Activated naive CD4-positive, alpha-beta T cell treated with anti-CD3 and anti-CD28 coated beads for 36 hours (primary cell): Measurements from ENCODE around the gene USP32. TPM values are rescaled to one million over a fixed set of nuclear protein-coding genes. Genes with fewer than 3 reads are reported as not detected.
"Not testable (repeated sequence)": the region's sequence is repeated elsewhere in the genome, so short reads cannot be mapped to it uniquely, and the experiment has no call there.

Experiments used
- CTCF ChIA-PET: fragments of 350-600 bp; sonication (Branson Sonifier 250); formaldehyde crosslinking; loops from one replicate; lab custom pipeline; 2021; ENCODE audit warnings: antibody characterized with exemption; lab: Charles Lee
- DNase-seq: peaks from one replicate; pipeline ENCODE4 v3.0.0-alpha.2; 2020
- H3K27ac Mint-ChIP-seq: one replicate; pipeline ENCODE4 v1.8.0; 2021; ENCODE audit warnings: mild to moderate bottlenecking, mixed read lengths
- H3K27me3 Mint-ChIP-seq: one replicate; pipeline ENCODE4 v1.8.0; 2021; ENCODE audit warnings: low read depth, mixed read lengths
- H3K36me3 Mint-ChIP-seq: one replicate; pipeline ENCODE4 v1.8.0; 2021; ENCODE audit warnings: low read depth, mixed read lengths
- H3K4me1 Mint-ChIP-seq: one replicate; pipeline ENCODE4 v1.8.0; 2021; ENCODE audit warnings: low read depth, mixed read lengths
- H3K4me3 Mint-ChIP-seq: one replicate; pipeline ENCODE4 v1.8.0; 2021; ENCODE audit warnings: mild to moderate bottlenecking, moderate library complexity, mixed read lengths
- H3K9me3 Mint-ChIP-seq: one replicate; pipeline ENCODE4 v1.8.0; 2021; ENCODE audit warnings: mixed read lengths
- intact Hi-C: fragments of 100-400 bp; cut with micrococcal nuclease; formaldehyde crosslinking; loops from one replicate; pipeline ENCODE4 v1.15.1; 2023
- total RNA-seq, 2 experiments: library from RNA; stranded (reverse); gene quantifications; one replicate each; pipeline ENCODE4 v1.2.3, GENCODE V29; 2021

The USP32 gene
- total RNA-seq, 2 experiments from 2014 or later, result 27.6 to 28.9 TPM

- H3K4me3 Mint-ChIP-seq, H3K4me1 Mint-ChIP-seq, intact Hi-C loops, H3K9me3 Mint-ChIP-seq, H3K27ac Mint-ChIP-seq, CTCF ChIA-PET, H3K27me3 Mint-ChIP-seq: not testable (repeated sequence)
- peaks cover 33% of the 10 kb centered on the region for H3K36me3 Mint-ChIP-seq
- peak; percentile 30 for DNase-seq
Measured at GRCh38 chr17:60342492-60342891, 49.4 kb downstream of the USP32 start.

GRCh38 chr17:60335289-60335688 is 56.6 kb downstream of the USP32 start:
- Mint-ChIP-seq H3K9me3 (no peaks in the 10 kb centered on the region), H3K4me1 (peaks cover 7% of the 10 kb centered on the region), H3K4me3 (no peak overlapping the region), H3K27ac (no peak overlapping the region), H3K27me3 (no peaks in the 10 kb centered on the region), H3K36me3 (peaks cover 4% of the 10 kb centered on the region)
- CTCF ChIA-PET, result no interaction called here
- intact Hi-C loops, result no loop called here
- DNase-seq, result no peak

GRCh38 chr17:60333628-60334031 is 58.3 kb downstream of the USP32 start:
- no peak for DNase-seq
- peaks cover 4% of the 10 kb centered on the region for H3K36me3 Mint-ChIP-seq
- CTCF ChIA-PET, result no interaction called here

GRCh38 chr17:60333072-60333471 is 58.9 kb downstream of the USP32 start:
- H3K4me1 Mint-ChIP-seq, H3K27ac Mint-ChIP-seq, CTCF ChIA-PET, intact Hi-C loops, H3K36me3 Mint-ChIP-seq, H3K9me3 Mint-ChIP-seq, DNase-seq, H3K27me3 Mint-ChIP-seq, H3K4me3 Mint-ChIP-seq: not testable (repeated sequence)

More at GRCh38 chr17:60333628-60334031, 58.3 kb downstream of the USP32 start:
- Mint-ChIP-seq H3K4me3 (no peak overlapping the region), H3K9me3 (no peaks in the 10 kb centered on the region), H3K27ac (no peak overlapping the region), H3K4me1 (peaks cover 7% of the 10 kb centered on the region), H3K27me3 (no peaks in the 10 kb centered on the region)
- intact Hi-C loops, result no loop called here

GRCh38 chr17:60332574-60332973 is 59.4 kb downstream of the USP32 start:
- intact Hi-C loops, result no loop called here
- Mint-ChIP-seq H3K4me3 (no peak overlapping the region), H3K36me3 (peaks cover under 1% of the 10 kb centered on the region), H3K27ac (no peak overlapping the region), H3K4me1 (peaks cover 7% of the 10 kb centered on the region), H3K9me3 (no peaks in the 10 kb centered on the region), H3K27me3 (no peaks in the 10 kb centered on the region)
- DNase-seq, result no peak
- CTCF ChIA-PET, result no interaction called here

- CTCF ChIA-PET, result no interaction called here
Measured at GRCh38 chr17:60330731-60331130, 61.2 kb downstream of the USP32 start.

GRCh38 chr17:60328679-60329078 is 63.3 kb downstream of the USP32 start:
- Mint-ChIP-seq H3K36me3 (peaks cover 3% of the 10 kb centered on the region), H3K9me3 (no peaks in the 10 kb centered on the region), H3K4me3 (no peak overlapping the region), H3K4me1 (peaks cover under 1% of the 10 kb centered on the region), H3K27ac (no peak overlapping the region), H3K27me3 (no peaks in the 10 kb centered on the region)
- intact Hi-C loops, result no loop called here
- no peak for DNase-seq
- CTCF ChIA-PET, result interaction anchor here (0.6 kb wide), 1 partner anchor 246 kb away, joined by 3 read pairs; no protein-coding TSS in a partner anchor

More at GRCh38 chr17:60330731-60331130, 61.2 kb downstream of the USP32 start:
- intact Hi-C loops, result no loop called here
- Mint-ChIP-seq H3K36me3 (peaks cover 3% of the 10 kb centered on the region), H3K4me3 (no peak overlapping the region), H3K9me3 (no peaks in the 10 kb centered on the region), H3K4me1 (peaks cover 7% of the 10 kb centered on the region), H3K27me3 (no peaks in the 10 kb centered on the region), H3K27ac (no peak overlapping the region)
- no peak for DNase-seq

- Mint-ChIP-seq H3K36me3 (peaks cover 3% of the 10 kb centered on the region), H3K4me1 (no peaks in the 10 kb centered on the region), H3K4me3 (no peak overlapping the region), H3K27me3 (no peaks in the 10 kb centered on the region), H3K27ac (no peak overlapping the region), H3K9me3 (no peaks in the 10 kb centered on the region)
- no peak for DNase-seq
- intact Hi-C loops, result no loop called here
- CTCF ChIA-PET, result interaction anchor here (0.6 kb wide), 1 partner anchor 247 kb away, joined by 3 read pairs; no protein-coding TSS in a partner anchor
Measured at GRCh38 chr17:60327901-60328273, 64.0 kb downstream of the USP32 start.

GRCh38 chr17:60327134-60327900 is 64.6 kb downstream of the USP32 start:
- Mint-ChIP-seq H3K27ac (no peak overlapping the region), H3K4me1 (no peaks in the 10 kb centered on the region), H3K27me3 (no peaks in the 10 kb centered on the region), H3K9me3 (no peaks in the 10 kb centered on the region), H3K36me3 (peaks cover 3% of the 10 kb centered on the region), H3K4me3 (no peak overlapping the region)
- DNase-seq, result no peak
- intact Hi-C loops, result no loop called here
- CTCF ChIA-PET, result no interaction called here

GRCh38 chr17:60326702-60327101 is 65.2 kb downstream of the USP32 start:
- Mint-ChIP-seq H3K4me1 (peaks cover 4% of the 10 kb centered on the region), H3K27me3 (no peaks in the 10 kb centered on the region), H3K9me3 (no peaks in the 10 kb centered on the region), H3K27ac (no peak overlapping the region), H3K36me3 (peaks cover 3% of the 10 kb centered on the region), H3K4me3 (no peak overlapping the region)
- DNase-seq, result no peak
- intact Hi-C loops, result no loop called here
- CTCF ChIA-PET, result no interaction called here

- peaks cover 3% of the 10 kb centered on the region for H3K36me3 Mint-ChIP-seq
- H3K4me1 Mint-ChIP-seq, result peaks cover 7% of the 10 kb centered on the region
- no peak overlapping the region for H3K4me3 Mint-ChIP-seq
Measured at GRCh38 chr17:60325730-60326524, 66.0 kb downstream of the USP32 start.

GRCh38 chr17:60323754-60324153 is 68.2 kb downstream of the USP32 start:
- no peak overlapping the region for H3K27ac Mint-ChIP-seq
- H3K36me3 Mint-ChIP-seq, result peaks cover 3% of the 10 kb centered on the region
- intact Hi-C loops, result no loop called here
- CTCF ChIA-PET, result interaction anchor here (0.6 to 0.7 kb wide), 2 partner anchors 7 to 8 kb away, joined by 3 to 5 read pairs; no protein-coding TSS in a partner anchor
- H3K9me3 Mint-ChIP-seq, result no peaks in the 10 kb centered on the region
- DNase-seq, result no peak
- no peak overlapping the region for H3K4me3 Mint-ChIP-seq
- no peaks in the 10 kb centered on the region for H3K27me3 Mint-ChIP-seq
- H3K4me1 Mint-ChIP-seq, result peaks cover 7% of the 10 kb centered on the region

More at GRCh38 chr17:60325730-60326524, 66.0 kb downstream of the USP32 start:
- no peak overlapping the region for H3K27ac Mint-ChIP-seq
- CTCF ChIA-PET, result no interaction called here
- H3K27me3 Mint-ChIP-seq, result no peaks in the 10 kb centered on the region
- intact Hi-C loops, result no loop called here
- no peak for DNase-seq
- H3K9me3 Mint-ChIP-seq, result no peaks in the 10 kb centered on the region
